Osteoblast (primary cell): ENCODE data around the gene OSBPL6. TPM values are rescaled to one million over a fixed set of nuclear protein-coding genes. Genes with fewer than 3 reads are reported as not detected.

Experiments
- DNase-seq: peaks from one replicate; pipeline ENCODE4 v3.0.0; 2011; ENCODE audit warnings: low spot score, mixed read lengths; ENCODE audit not compliant: insufficient read length; ENCODE audit errors: missing footprints
- H2AFZ ChIP-seq: 2 replicates; pipeline ENCODE4 v1.6.0; 2011; ENCODE audit warnings: mild to moderate bottlenecking, low read length
- H3K27ac ChIP-seq: 2 replicates; pipeline ENCODE4 v1.5.1; 2011; ENCODE audit warnings: mild to moderate bottlenecking, low read depth, low read length, moderate library complexity
- H3K27me3 ChIP-seq: 2 replicates; pipeline ENCODE4 v1.6.0; 2012; ENCODE audit warnings: mild to moderate bottlenecking, control low read depth, inconsistent platforms, low read length, moderate library complexity; ENCODE audit not compliant: insufficient read depth
- H3K36me3 ChIP-seq: 2 replicates; pipeline ENCODE4 v1.5.1; 2011; ENCODE audit warnings: mild to moderate bottlenecking, low read length, control low read depth, moderate library complexity; ENCODE audit not compliant: insufficient read depth
- H3K4me1 ChIP-seq: 2 replicates; pipeline ENCODE4 v1.5.1; 2011; ENCODE audit warnings: mild to moderate bottlenecking, low read length, control low read depth, moderate library complexity; ENCODE audit not compliant: insufficient read depth
- H3K4me2 ChIP-seq: 2 replicates; pipeline ENCODE4 v1.6.0; 2011; ENCODE audit warnings: mild to moderate bottlenecking, low read length; ENCODE audit not compliant: insufficient read depth
- H3K4me3 ChIP-seq: fragments of 200-600 bp; sonication (generic); 3 replicates; pipeline ENCODE4 v1.5.1; 2012; ENCODE audit warnings: mild to moderate bottlenecking, low read length, inconsistent platforms; ENCODE audit not compliant: insufficient read depth
- H3K79me2 ChIP-seq: 2 replicates; pipeline ENCODE4 v1.6.0; 2012; ENCODE audit warnings: mild to moderate bottlenecking, low read length, control low read depth, inconsistent platforms; ENCODE audit not compliant: insufficient read depth
- H3K9me3 ChIP-seq: 2 replicates; pipeline ENCODE4 v1.5.1; 2011; ENCODE audit warnings: low read depth, low read length, control low read depth
- H4K20me1 ChIP-seq: 2 replicates; pipeline ENCODE4 v1.6.0; 2012; ENCODE audit warnings: mild to moderate bottlenecking, low read length, control low read depth; ENCODE audit not compliant: insufficient read depth
- CTCF ChIP-seq: IDR thresholded peaks from 2 replicates; pipeline ENCODE4 v1.5.1; 2011; ENCODE audit warnings: mild to moderate bottlenecking, low read depth, low read length, moderate library complexity; ENCODE audit errors: extremely low read depth
- total RNA-seq: library from RNA; depleted of rRNA; stranded (reverse); fragments of >200 nt; gene quantifications from 2 replicates; pipeline ENCODE4 v1.2.3, GENCODE V29; 2012

Gene OSBPL6
- total RNA-seq, 1 donor: 5.4 TPM

- no peaks in the 10 kb centered on the region for H4K20me1 ChIP-seq
- no peak overlapping the region for H3K4me2 ChIP-seq
- no peak for DNase-seq
- no peaks in the 10 kb centered on the region for H3K27me3 ChIP-seq
- H3K4me1 ChIP-seq: no peaks in the 10 kb centered on the region
- H3K9me3 ChIP-seq: no peaks in the 10 kb centered on the region
- H2AFZ ChIP-seq: no peak overlapping the region
- no peaks in the 10 kb centered on the region for H3K79me2 ChIP-seq
- TF ChIP-seq CTCF: no peak
- no peak overlapping the region for H3K27ac ChIP-seq
- no peak overlapping the region for H3K4me3 ChIP-seq
- H3K36me3 ChIP-seq: no peaks in the 10 kb centered on the region
Observed at GRCh38 chr2:178269438-178270224, 75.3 kb downstream of the OSBPL6 start.

- H3K36me3 ChIP-seq: no peaks in the 10 kb centered on the region
- DNase-seq: no peak
- no peaks in the 10 kb centered on the region for H3K4me1 ChIP-seq
- no peak for TF ChIP-seq CTCF
- H3K79me2 ChIP-seq: no peaks in the 10 kb centered on the region
- no peaks in the 10 kb centered on the region for H3K9me3 ChIP-seq
- no peaks in the 10 kb centered on the region for H3K27me3 ChIP-seq
- H3K4me2 ChIP-seq: no peak overlapping the region
- no peak overlapping the region for H3K4me3 ChIP-seq
- H4K20me1 ChIP-seq: no peaks in the 10 kb centered on the region
- H2AFZ ChIP-seq: no peak overlapping the region
- H3K27ac ChIP-seq: no peak overlapping the region
Observed at GRCh38 chr2:178270338-178270737, 76.0 kb downstream of the OSBPL6 start.

GRCh38 chr2:178271094-178271493, 76.8 kb downstream of the OSBPL6 start:
- Histone ChIP-seq H3K4me2 (no peak overlapping the region), H2AFZ (no peak overlapping the region)

More at GRCh38 chr2:178271094-178271493, 76.8 kb downstream of the OSBPL6 start:
- no peak for TF ChIP-seq CTCF
- H3K27ac ChIP-seq: no peak overlapping the region
- H3K36me3 ChIP-seq: no peaks in the 10 kb centered on the region
- H3K27me3 ChIP-seq: no peaks in the 10 kb centered on the region
- no peaks in the 10 kb centered on the region for H4K20me1 ChIP-seq
- H3K4me3 ChIP-seq: no peak overlapping the region
- no peaks in the 10 kb centered on the region for H3K79me2 ChIP-seq
- H3K9me3 ChIP-seq: no peaks in the 10 kb centered on the region
- no peak for DNase-seq
- H3K4me1 ChIP-seq: no peaks in the 10 kb centered on the region
